GM23248 (cell line): ENCODE data around the gene RNASET2.

Experiments
- EZH2 ChIP-seq: fragments of 200-600 bp; sonication (generic); IDR thresholded peaks from 2 replicates; pipeline ENCODE4 v1.6.1; 2018; ENCODE audit warnings: antibody characterized with exemption, mild to moderate bottlenecking; ENCODE audit not compliant: insufficient read depth, poor library complexity, severe bottlenecking
- EZH2phosphoT487 ChIP-seq: fragments of 200-600 bp; sonication (generic); IDR thresholded peaks from 2 replicates; pipeline ENCODE4 v1.6.1; 2018; ENCODE audit warnings: antibody characterized with exemption, moderate library complexity, mild to moderate bottlenecking, low read depth; ENCODE audit not compliant: insufficient read depth

DNA sequence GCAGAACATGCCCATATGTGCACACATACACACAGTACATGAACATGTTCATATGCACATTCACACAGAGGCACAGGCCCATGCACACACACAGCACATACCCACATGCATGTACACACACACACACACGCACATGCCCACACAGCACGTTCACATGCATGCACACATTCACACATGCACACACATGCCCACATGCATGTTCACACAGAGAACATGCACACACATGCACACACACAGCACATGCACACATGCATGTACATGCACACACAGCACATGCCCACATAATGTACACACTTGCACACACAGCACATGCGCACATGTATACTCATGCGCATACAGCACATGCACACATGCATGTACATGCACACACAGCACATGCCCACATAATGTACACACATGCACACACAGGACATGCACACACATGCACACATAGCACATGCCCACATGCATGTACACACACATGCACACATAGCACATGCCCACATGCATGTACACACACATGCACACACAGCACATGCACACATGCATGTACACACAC is 25.9 kb downstream of the RNASET2 start:
- TF ChIP-seq EZH2phosphoT487, result no peak
- TF ChIP-seq EZH2, result no peak
